ENCODE results near the gene TTF2. TPM values are rescaled to one million over a fixed set of nuclear protein-coding genes. Genes with fewer than 3 reads are reported as not detected.
"Not testable (repeated sequence)": the region's sequence is repeated elsewhere in the genome, so short reads cannot be mapped to it uniquely, and the experiment has no call there.

The TTF2 gene
- total RNA-seq, 1 donor from 2014 or later: 12.3 TPM

- DNase-seq: peak; percentile 99
Measured at GRCh38 chr1:117121589-117122329, 61.6 kb downstream of the TTF2 start, which contains the start of gene TRIM45. TSS of gene TRIM45 (minus strand) at chr1:117121749. CDS start at chr1:117121201, 548 bp downstream.

GRCh38 chr1:117122330-117123025 lies 62.4 kb downstream of the TTF2 start:
- DNase-seq: peak; percentile 78

DNA sequence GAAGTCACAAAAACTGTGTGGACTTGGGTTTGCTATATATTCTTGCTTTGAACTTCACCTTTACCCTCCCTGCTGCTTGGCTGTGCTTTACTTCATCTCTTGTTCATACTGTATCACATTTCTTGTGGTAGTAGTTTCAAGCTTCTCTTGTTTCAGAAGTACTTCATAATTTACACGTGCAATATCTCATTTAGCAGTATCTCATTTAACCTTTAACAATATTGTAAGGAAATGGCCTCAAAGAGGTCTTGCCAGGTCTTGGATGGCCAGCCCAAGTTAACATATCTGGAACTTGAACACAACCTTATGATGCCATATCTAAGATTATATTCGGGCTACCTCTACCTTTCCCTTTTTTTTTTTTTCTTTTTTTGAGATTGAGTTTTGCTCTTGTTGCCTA lies 63.1 kb downstream of the TTF2 start:
- DNase-seq: no peak

GRCh38 chr1:117124661-117125060 lies 64.5 kb downstream of the TTF2 start:
- no peak for DNase-seq

DNA sequence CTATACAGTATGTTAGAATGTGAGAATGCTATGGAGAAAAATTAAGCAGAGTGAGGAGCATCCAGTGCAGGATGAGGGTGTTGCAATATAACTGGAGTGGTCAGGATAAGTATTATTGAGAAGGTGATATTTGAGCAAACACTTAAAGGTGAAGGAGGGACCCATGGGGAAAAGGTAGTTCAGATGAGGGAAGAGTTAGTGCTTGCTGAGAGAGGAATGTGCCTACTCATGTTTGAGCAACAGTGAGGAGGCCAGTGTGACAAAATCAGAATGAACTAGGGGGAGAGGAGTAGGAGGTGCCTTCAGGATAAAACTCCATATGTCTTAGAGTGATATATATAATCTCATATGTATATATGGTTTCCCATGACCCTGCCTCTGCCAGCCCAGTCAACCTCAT lies 67.7 kb downstream of the TTF2 start:
- DNase-seq: no peak

GRCh38 chr1:117128323-117129079 lies 68.4 kb downstream of the TTF2 start:
- DNase-seq: peak; percentile 66

- DNase-seq: no peak
Measured at GRCh38 chr1:117130526-117130925, 70.4 kb downstream of the TTF2 start.

GRCh38 chr1:117135329-117135728 lies 75.2 kb downstream of the TTF2 start:
- no peak for DNase-seq

- DNase-seq: no peak
Measured at GRCh38 chr1:117136749-117137148, 76.6 kb downstream of the TTF2 start.

DNA sequence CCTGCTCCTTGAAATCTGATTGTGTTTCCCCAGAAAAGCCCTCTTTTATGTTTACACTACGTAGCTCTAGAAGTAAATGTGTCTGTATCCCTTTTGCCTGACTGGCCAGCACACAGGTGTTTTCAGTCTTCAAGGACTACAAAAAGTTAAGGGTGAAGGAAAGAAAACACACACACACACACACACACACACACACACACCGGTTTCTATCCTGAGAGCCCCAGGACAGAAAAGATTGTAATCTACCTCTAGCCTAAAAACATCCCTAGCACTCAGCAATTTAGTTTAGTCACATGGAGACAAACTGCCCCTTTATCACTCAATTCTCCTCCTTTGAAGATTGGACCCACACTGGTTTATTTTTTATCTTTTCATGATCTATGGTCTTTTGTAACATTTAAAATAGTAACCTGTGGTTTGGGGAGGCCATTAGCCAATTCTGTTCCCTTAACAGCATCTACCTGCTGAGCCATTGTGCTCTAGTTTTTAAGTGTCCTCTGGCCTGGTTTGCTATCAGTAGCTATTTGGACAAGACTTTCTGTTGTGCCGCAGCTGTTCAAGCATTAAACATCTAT lies 77.2 kb downstream of the TTF2 start:
- DNase-seq: no peak

DNA sequence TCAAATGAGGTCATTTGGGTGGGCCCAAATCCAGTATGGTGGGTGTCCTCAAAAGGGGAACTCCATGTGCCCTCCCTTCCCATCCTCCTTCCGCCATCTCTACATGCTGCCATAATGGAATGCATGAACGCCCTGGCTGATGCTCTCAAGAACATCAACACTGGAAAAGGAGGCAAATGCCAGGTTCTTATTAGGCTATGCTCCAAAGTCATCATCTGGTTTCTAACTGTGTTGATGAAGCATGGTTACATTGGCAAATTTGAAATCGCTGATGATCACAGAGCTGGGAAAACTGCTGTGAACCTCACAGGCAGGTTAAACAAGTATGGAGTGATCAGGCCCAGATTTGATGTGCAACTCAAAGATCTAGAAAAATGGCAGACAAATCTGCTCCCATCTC lies 78.0 kb downstream of the TTF2 start:
- no peak for DNase-seq

- DNase-seq: peak; percentile 60
Measured at GRCh38 chr1:117138561-117138960, 78.4 kb downstream of the TTF2 start.

- DNase-seq: no peak
Measured at GRCh38 chr1:117142200-117142599, 82.1 kb downstream of the TTF2 start.

DNA sequence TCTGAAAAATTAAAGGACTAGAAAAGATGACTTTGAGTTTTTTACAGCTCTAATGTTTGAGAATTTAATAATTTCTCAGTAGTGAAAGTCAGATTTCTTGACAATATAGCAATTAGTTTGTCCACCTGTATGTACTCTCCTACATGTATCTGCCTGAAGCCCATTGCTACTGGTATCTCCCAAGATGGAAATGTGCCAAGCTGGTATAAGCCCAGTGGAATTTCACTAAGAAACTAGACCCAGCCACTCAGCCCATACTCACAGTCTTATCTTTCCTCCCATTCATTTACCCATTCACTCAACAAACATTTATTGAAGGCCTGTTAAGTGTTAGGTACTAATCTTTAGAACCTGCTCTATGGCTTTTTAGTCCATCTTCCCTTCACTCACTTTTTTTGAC lies 83.0 kb downstream of the TTF2 start:
- DNase-seq: no peak

GRCh38 chr1:117143871-117144270 lies 83.7 kb downstream of the TTF2 start:
- no peak for DNase-seq

GRCh38 chr1:117146072-117146471 lies 85.9 kb downstream of the TTF2 start:
- no peak for DNase-seq

DNA sequence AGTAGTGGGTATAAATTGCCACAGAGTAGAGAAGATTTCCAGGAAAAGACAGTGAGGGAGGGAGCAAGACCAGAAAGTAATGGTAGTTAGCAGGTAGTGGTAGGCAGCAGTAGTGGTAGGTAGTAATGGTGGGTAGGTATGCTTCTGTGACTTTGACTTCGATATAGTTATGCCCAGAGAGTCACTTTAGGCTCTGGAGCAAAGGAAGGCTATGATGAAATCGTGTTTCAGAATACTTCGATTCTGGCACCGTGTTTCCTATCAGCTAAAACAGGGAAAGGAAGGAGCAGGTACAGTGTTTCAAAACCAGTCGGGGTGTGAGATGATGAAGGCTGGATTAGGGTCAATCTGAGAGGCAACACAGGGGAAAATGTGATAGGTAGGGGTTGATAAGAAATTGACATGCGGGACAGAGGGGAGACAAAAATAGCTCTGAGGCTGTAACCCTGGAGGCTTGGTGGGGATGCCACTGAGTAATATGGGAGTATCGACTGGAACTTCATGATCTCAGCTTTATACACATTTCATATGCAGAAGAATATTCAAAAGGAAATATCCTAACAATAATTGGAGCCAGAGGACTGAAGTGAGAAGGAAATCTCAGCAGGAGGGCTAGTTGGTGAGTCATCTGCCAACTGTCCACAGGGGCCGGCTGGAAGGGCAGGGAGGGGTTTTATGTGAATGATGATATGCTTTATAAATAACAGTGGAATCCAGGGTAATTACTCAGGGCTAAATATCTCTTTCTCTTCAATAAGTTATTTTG lies 86.6 kb downstream of the TTF2 start:
- DNase-seq: peak; percentile 36

DNA sequence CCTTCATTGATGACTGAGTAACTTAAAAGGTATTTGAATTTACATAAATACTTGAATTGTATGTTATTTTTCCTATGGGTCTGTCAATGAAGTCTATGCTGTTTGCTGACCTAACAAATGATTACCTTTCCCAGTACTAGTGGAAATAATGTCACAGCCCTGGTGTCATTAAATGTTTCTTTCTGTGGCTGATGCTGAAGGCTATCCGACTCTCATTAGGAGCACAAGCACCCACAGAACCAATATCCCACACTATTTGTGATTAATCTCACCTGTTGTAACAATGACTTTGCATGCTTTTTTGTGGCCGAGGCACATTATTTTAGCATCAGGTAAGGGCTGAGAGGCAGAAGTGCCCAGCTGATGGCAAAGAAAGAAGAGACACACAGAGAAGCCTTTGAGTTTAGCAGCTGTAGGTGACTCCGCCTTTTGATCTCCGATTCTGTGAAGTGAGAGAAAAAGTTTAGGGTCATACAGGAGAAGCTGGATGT lies 87.3 kb downstream of the TTF2 start:
- DNase-seq: no peak

DNA sequence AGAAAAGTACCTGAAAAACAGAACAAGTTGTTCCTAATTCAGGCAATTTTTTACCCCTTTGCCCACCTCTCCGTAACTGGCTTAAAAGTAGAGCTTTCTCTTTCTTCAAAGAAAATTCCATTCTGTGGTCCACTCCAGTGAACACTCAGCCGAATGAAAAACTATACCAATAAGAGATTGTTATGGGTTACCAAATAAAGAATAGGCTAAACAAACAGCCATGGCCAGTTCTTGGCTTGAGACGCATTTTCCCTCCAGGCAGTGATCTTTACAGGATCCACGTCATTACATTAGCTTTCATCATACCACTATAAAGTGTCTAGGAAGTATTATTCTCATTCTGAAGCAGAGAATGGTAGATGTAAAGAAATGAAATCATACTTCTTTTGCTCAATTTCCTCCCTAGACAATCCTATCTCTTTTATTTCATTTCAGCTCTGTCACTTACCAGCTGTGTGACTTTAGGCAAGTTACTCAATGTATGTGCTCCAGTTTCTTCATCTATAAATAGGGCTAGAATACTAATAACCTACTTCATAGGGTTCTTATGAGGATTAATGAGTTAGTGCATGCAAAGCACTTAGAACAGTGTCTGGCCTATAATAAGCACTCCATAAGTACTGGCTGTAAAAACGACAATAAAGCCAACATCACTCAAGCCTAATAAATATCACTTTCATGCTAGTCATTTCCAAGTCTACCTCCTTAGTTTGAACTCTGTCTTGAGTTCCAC lies 87.9 kb downstream of the TTF2 start:
- no peak for DNase-seq

- no peak for DNase-seq
Measured at GRCh38 chr1:117150316-117150715, 90.2 kb downstream of the TTF2 start.

DNA sequence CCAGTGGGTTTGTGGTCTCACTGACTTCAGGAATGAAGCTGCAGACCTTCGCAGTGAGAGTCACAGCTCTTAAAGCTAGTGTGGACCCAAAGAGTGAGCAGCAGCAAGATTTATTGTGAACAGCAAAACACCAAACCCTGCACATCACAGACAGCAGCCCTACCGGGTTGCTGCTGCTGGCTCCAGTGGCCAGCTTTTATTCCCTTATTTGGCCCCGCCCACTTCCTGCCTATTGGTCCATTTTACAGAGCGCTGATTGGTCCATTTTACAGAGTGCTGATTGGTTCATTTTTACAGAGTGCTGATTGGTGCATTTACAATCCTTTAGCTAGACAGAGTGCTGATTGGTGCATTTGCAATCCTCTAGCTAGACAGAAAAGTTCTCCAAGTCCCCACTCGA lies 91.2 kb downstream of the TTF2 start:
- DNase-seq: not testable (repeated sequence)

Data from tongue (tissue), 2 donors.